ENCODE measurements around the gene TFF3. TPM values are rescaled to one million over a fixed set of nuclear protein-coding genes. Genes with fewer than 3 reads are reported as not detected.

Gene TFF3
- total and polyA plus RNA-seq, 10 of the 15 experiments (the other 5 are each of a cell fraction or from before 2014, with no cell fraction given) = not detected

GRCh38 chr21:42337830-42338728 is 22.9 kb upstream of the TFF3 start (continued):
- TF ChIP-seq PAX8 (IDR thresholded peaks at IDR 0.05) (no peak), MLLT1 (IDR thresholded peaks at IDR 0.05) (0 out of 2 replicates have a peak, but pooled peaks have one; percentile 36), ASH2L (IDR thresholded peaks at IDR 0.05; ENCODE audit: borderline replicate concordance, low read depth) (no peak), BRCA1 (IDR thresholded peaks at IDR 0.05; ENCODE audit: low read depth, low read length) (no peak), ZBED1 (IDR thresholded peaks at IDR 0.05; ENCODE audit: borderline replicate concordance) (no peak), CEBPB (IDR thresholded peaks at IDR 0.05; ENCODE audit: borderline replicate concordance in 1 of 2, low read depth in 2 of 2, low read length in 2 of 2) (no peak), TCF12 (IDR thresholded peaks at IDR 0.05; ENCODE audit: low read depth, low read length) (no peak), RB1 (IDR thresholded peaks at IDR 0.05; ENCODE audit: borderline replicate concordance) (no peak), RELA (IDR thresholded peaks at IDR 0.05; ENCODE audit: borderline replicate concordance, partially characterized antibody) (no peak), SIN3A (IDR thresholded peaks at IDR 0.05; ENCODE audit: low read depth, low read length) (no peak), YY1 (IDR thresholded peaks at IDR 0.05; ENCODE audit: low read depth, low read length) (peak; percentile 73), HDAC2 (IDR thresholded peaks at IDR 0.05) (no peak), MAX (IDR thresholded peaks at IDR 0.05; ENCODE audit: low read depth, low read length) (no peak), SMARCA5 (IDR thresholded peaks at IDR 0.05) (no peak), NKRF (conservative IDR thresholded peaks at IDR 0.05) (no peak), IRF3 (IDR thresholded peaks at IDR 0.05) (no peak), E2F8 (IDR thresholded peaks at IDR 0.05; ENCODE audit: low read depth, partially characterized antibody) (no peak), FOS (IDR thresholded peaks at IDR 0.05; ENCODE audit: borderline replicate concordance, extremely low read depth, insufficient read length) (no peak), SUPT20H (IDR thresholded peaks at IDR 0.05; ENCODE audit: borderline replicate concordance, control insufficient read depth, low read depth, low read length) (no peak), KDM1A (IDR thresholded peaks at IDR 0.05; ENCODE audit: borderline replicate concordance) (no peak), ATF7 (IDR thresholded peaks at IDR 0.05; ENCODE audit: low read depth) (no peak), FOXK2 (IDR thresholded peaks at IDR 0.05) (no peak), STAT1 (conservative IDR thresholded peaks at IDR 0.05) (no peak), SMAD1 (IDR thresholded peaks at IDR 0.05; ENCODE audit: low read depth, partially characterized antibody) (no peak)

All from GM12878 (cell line).